GM18511 (cell line): ENCODE data around the gene PELO.
A peak's percentile ranks its signal among the peaks of the same experiment; 100 is the strongest.

Experiments
- ATAC-seq: cut with Tn5 transposase; IDR thresholded peaks from one replicate; pipeline ENCODE4 v1.9.1; 2021; ENCODE audit warnings: mild to moderate bottlenecking, moderate library complexity; ENCODE audit not compliant: unreplicated experiment

Gene PELO

DNA sequence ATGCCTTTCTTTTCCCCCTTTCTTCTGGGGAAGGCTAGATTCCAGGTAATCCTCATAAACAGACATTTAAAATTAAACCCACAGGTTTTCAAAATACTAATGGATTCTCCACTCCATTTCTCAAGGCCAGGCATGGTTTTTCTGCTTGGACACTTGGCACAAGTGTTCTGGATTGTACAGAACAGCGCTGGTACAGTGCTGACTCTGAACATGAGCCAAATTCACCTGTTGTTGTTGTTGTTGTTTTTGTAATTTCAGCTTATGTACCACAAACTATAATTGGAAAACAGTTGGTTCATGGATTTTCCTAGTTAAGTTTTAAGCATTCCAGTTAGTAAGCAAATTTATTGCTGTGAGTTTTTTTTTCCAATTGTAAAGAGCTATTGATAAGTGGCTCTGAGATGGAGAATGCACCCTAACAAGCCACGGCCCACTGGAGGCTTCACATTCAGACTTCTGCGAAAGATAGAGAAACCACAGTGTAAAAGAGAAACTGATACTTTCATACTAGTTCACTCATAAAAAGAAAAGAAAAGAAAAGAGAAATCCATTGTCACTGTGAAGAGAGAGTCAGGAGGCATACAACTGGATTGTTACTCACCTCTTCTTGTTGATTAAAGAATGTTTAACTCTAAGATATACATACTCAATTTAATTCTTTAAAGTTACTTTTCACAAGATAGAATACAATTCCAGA lies 16.2 kb upstream of the PELO start:
- peak; percentile 95 for ATAC-seq

DNA sequence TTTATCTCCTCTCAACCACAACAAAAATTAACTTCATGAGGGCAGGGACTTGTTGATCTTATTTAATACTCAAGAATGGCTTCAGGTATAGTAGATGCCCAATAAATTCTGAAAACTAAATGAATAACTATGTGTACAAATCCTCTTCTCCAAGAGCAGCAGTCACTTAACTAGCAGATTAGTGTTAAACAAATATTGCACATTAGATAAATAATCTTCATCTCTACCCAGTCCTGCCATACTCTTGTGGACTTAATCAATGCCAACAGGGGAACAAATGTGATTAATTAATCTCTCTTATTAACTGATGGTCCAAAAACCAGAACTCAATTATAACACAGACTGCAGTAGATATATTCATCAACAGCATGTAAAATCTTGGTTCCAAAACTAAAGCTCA lies 15.0 kb upstream of the PELO start:
- ATAC-seq = no peak

DNA sequence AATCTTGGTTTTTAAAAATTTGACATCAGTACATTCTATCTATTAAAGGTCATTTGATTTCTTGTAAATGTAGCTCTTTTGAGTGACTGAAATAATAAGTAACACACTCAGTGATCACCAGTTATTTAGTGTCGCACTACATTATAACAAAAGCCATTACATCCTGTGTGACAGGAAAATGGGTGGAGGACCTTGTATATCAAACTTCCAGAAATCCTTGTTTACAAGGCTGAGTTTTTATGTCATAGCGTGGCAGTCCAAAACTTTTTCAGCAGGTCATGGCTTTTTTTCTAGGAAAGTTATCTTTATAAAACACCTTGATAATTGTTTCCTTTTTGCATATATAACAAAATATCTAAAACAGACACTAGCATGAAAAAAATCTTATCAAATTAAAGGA lies 14.4 kb upstream of the PELO start:
- ATAC-seq = no peak

DNA sequence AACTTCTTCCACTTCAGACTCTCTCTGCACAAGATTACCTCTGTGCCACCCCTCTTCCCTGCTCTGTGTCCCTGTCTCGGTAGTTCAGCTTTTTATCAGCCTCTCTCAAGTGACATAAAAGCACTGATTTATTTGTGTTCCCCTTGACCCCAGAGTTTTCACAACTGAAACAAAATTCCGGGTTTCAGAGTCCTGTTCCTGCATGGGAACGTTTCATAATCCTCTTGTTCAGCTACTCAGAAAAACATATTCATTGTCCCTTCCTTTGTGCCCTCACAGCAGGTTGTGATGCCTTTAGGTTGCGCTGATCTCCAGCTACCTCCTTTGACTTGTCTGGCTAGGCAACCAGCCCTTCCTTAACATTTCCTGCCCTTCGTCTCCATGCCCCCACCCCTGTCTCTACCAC lies 13.7 kb upstream of the PELO start:
- no peak for ATAC-seq

DNA sequence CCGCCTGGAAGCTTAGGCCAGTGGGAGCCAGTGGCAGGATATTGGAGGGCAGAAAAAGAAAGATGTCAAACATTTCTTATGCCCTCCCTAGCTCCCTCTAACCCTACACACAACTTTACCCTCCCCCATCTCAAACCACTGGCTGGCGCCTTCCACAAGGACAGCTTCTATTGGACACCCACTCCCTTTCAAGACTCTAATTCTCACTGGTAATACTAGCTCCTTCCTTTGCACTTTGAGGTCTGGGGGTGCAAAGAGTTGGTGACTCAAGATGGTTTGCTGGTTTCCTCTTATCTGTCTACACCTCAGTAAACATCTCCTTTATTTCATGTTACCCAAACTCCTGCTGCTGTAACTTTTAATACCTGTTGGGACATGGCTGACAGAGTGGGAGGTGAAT lies 11.6 kb upstream of the PELO start:
- no peak for ATAC-seq

DNA sequence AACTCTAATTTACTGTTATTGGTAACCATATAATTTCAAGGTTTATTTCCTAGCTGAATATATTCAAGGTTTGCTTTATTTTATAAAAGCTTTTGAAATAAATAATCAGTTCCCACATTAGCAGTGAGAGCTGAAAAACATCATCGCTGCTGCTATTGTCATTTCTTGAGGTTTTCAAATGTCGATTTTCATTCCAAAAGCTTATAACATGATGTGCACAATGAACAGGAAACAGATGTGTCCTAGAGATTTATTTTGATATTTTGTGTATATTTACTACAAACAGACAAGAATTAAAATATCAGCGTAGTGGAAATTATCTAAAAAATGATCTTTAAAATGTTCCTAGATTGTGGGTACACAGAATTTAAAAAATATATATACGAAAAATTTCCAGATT lies 10.5 kb upstream of the PELO start:
- ATAC-seq = no peak

DNA sequence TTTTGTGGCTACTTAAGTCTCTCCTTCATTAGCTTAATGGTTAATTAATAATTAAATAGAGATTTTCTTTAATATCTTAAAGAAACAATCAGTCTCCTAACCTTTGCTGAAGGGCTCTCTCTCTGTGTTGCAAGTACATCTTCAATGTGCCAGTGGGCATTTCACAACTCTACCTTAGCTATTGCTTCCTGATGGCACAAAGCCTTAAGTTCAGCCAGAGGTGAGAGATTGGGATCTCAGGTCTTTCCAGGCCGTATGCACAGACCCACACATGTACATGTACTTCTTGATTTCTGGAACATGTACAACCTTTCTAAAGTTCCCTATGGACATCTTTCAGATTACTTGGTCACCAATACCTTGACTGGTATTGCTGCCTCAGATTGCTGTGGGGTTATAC lies 8.9 kb upstream of the PELO start:
- no peak for ATAC-seq

DNA sequence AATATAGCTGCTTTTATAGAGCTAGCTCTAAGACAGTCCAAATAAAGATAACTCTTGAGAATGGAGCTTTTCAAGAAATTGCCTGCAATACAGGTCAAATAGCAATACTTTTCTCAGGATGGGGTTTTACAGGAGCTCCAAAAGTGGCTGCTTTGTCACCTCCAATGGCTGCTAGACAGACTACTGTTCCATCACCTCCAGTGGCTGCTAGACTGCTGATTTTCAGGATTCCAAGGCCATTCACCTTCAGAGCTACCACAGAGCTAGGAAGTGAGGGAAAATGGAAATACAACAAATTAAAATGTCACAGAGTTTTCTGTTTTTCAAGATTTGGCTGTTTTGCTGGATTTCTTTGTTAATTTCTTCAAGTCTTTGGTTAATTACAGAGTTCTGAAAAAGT lies 8.5 kb upstream of the PELO start:
- no peak for ATAC-seq

DNA sequence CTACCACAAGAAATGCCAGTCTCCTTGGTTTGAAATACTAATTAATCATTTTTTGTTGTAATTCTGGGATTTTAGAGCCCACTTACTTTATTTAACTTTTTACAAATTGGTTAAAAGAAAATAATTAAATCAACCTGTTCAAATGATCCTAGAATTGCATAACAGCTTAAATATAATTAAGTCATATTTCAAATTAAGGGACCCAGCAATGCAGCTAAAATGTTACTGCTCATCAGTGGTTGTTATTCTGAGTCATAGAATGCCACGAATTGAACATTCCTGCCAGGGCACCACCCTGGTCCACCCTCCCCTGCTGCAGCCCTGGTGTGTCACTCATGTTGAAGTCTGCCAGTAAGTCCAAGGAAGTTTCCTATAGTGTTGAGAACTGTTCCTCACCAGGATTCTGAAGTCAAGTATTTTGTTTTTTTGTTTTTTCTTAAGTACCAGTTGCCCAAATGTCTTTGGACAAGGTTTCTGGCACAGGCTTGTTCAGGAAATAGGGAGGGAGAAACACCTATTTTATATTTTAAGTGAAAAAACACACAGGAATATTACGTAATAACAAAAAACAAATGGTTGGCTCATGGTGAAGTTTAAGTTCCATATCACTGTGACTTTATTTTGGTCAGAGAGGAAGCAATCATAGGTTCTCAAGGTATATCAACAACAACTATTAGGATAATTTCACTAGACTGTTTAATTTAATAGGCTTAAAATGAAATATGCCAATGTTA lies 4.3 kb upstream of the PELO start:
- ATAC-seq = no peak

DNA sequence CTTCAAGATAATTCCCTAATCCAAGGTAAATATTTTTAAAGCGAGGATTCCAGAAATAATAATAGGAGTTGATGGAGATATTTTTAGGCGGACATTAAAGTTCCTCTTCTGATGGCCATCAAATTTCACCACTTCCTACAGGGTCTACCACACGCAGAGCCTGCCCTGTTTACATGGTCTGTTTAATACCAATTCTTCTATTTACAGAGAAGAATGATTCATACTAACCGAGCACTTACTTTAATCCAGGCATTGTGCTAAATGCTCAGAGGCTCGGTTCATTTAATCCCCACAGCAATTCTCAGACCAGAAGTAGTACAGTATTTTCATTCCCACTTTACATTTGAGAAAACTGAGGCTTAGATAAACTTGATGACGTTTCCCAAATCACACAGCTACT lies 3.0 kb upstream of the PELO start:
- no peak for ATAC-seq

DNA sequence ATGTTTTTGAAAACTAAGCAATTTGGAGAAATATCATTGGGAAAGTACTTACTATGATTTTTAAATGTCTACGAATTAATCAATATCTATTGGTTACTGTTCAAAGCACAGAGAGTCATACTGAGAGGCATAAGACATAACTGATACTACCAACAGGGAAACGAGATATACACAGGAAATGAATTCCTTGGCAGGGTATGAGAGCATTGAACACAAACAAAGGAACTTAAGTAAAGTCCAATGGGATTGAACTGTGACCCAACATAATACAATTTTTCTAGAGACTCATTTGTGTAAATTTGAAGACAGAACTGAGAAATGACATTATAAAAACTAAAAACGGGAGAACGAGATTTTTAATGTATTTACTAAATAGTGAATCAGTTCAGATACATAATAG lies 1.3 kb upstream of the PELO start:
- ATAC-seq = no peak

DNA sequence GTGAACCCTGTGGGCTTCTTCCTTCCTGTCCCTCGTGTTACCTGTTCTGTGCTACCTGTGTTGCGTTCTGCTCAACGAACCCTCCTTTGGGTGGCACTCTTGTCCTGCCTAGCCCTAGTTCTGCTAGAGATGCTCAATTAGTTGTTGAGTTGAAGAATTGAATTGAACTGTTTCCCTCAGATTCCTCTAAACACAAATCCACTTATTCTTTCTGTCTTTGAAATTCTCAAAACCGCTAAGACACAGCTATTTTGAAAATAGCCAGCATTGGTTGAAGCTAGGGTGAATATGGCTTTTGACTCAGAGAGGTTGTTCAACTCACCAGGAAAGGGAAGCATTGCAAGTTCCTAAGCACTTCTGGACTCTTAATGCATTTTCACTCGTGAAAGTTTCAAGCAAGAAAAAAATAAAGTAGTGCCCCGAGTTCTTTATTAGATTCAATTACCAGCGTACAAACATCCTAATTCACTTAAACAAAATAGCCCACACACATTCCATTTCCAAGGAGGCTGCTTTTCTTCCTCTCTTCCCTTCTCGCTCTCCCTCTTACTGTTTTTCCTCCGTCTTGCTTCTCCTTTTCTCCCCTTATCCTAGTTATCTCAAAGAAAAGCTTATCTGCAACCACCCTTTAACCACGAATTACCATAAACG lies 642 bp upstream of the PELO start:
- peak; percentile 38 for ATAC-seq

DNA sequence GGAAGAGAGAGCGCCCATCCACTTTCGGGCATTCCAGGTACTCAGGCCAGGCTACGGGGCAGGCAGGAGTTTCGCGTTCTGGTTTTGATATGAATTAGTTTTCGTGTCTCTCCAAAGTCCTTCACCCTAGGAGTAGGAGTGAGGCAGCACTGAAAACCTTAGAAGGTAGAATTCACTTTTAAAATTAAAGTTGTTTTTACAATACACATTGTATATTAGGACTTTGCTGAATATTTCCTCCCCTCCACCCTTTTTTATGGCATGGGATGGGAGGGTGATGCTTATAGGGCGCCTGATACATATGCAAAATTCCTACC lies 747 bp downstream of the PELO start:
- ATAC-seq = no peak

DNA sequence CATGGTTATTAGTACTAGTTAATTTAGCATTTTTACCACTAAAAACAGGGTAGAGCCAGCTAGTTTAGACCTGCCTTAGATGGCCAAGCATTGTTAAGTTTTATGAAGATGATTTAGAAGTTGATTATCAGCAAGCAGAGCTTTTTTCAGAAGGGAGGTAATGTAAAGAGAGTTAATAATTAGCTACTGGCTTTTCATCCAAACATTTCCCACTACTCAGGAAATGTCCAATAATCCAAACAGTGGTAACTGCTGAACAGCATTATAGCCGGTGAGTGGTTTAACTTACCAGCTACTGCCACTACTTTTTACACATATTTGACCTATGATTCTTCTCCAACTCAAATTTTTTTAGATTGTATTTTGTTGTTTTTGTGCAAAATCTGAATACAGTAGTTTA lies 1.7 kb downstream of the PELO start:
- no peak for ATAC-seq

DNA sequence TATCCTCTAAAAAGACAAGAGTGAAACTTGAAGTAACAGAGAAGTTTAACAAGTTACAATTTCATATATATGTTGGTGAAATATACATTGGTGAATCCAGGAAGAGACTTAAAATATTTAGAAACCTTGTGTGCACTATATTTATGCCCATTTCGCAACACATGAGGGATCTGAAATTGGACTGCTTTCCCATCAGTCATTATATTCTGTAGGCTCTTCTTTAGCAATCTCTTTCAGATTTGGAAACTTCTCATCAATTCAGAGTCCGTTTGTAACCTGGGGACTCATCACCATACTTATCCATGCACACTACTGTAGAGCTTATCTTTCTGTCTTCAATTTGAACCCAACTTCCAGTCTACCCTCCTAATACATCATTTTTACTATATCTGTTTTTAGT lies 2.1 kb downstream of the PELO start:
- ATAC-seq = no peak

DNA sequence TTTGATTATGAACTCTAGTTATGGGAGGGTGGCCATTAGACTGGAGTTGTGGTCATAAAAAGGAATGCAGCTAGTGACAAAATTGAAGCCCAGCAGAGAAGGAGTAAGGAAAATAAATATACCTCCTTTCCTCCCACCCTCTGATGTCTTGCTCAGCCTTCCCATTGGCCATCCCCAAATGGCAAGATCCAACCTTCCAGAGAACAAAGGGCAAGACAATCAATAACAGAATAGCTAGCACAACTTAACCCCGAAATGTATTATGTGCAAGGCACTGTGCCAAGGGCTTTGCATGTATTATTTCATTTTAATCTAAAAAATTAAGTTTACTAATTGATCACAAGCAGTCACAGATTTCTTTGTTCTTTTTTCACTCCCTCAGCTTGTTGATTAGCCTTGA lies 3.6 kb downstream of the PELO start:
- no peak for ATAC-seq

DNA sequence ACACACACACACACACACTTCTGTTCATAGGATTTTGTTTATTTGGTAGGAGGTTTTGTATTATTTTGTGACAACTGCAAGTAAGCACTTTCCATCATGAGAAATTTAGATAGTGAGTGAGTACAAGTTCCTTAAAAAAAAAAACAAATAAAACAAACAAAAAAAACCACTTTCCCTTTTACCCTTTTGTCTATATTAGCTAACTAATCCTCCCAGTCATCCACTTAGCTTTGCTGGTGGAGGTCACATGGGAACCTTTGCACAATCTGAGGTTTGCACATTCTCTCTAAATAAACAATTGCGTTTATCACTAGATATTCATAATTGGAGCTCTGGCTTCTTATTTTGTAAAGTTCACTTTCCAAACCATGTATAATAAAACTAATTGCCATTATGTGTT lies 6.8 kb downstream of the PELO start:
- ATAC-seq = no peak

DNA sequence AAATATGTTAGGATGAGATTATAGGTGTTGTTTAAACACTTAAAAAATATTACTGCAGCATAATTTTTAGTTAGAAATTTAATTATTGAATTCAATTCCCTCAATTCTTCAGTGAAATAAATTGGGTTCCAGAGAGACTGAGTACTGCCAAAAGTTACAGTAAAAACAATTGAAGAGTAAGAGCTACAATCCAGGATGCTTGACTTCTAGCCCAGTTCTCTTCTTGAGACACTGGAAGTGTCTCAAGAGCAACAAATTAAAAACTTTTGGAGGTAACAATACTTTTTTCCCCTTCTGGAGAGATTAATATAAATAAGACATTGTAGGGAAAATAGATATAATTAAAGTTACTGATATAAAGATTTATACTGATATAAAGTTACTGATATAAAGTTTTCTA lies 8.3 kb downstream of the PELO start:
- ATAC-seq = no peak

DNA sequence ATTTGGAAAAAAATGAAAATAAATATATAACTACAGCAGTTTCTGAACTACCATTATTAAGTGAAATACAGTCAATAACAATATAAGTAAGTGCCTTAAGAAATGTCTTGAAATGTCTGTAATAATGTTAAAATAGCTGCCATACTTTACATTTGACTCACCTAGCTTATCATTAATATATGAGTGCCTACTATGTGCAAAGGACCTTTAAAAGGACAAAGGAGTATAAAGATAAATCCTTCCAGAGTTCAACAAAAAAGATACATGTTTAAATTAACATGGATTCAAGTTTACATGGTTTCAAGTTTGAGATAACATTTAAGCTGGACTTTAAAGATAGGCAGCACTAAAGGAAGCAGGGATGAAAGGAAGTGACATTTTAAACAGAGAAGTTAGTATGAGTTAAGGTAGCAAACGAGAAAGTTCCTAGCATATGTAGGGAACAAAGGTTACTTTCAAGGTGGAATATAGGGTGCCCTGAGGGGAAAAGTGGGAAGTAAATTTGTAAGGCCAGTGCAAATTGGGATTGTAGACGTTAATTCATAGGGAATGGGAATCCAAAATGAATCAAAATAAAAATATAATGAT lies 8.9 kb downstream of the PELO start:
- ATAC-seq = no peak

DNA sequence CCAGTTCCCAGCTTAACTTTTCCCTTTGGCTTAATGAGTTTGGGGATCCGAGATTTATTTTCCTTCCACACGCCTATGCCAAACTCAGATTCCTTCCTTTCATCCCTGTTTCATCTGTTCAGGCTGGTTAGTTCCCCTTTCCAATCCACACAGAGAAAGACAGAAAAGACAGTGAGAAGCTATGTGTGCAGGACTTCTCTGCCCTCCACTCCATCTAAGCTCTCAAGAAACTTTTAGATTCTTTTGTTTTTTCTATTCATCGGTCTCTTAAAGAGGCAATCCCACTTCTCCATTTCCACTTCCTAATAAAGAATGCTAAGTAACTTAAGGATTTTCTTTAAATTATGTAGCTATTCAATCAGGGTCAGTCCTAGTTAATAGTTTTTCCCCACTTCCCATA lies 11.2 kb downstream of the PELO start:
- ATAC-seq = no peak

DNA sequence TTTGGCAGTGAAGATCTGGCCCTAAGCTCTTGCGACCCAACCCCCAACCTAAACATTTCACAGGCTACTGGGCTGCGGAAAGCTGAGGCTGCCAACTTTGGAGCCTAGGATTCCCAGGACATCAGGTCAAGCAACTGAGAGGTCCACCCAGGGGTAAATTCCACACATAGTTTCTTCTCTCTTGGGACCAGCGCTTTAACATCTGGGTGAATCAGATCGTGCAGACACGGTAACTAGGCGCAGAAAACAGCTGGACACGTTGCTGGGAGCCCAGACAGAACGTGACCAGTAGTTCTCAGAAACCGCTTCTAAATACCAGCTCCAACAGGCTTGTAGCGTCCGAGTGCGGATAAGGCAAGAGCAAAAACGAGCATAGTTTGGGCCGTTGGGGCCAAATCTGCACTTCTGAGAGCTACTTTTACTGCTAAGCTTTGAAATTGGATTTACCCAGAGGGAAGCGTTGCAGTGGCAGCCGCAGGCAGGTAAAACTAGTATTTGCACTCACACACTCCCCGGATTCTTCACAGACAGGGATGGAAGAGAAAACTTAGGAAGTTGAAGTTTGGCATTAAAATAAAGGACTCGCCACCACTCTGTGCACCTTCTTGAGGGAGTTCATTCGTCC lies 11.8 kb downstream of the PELO start:
- peak; percentile 36 for ATAC-seq

DNA sequence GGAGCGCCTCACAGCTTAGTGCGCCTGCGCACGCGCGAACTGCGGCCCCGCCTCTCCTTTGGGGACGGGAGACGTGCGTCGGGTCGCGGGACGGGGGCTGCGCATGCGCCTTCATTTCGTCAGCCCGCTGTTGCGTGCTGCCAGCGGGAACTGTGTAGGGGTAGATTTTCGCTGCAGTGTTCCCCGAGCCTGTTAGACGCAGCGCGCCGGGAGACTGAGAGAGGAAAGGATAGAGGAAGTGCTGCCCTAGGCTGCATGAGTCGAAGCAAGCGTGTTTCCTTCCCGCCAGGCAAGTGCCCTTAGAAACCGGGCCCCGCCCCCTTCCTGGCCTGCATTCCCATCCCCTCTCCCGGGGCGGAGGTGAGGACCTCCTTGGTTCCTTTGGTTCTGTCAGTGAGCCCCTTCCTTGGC lies 12.3 kb downstream of the PELO start:
- ATAC-seq = peak; percentile 82
